ENCODE measurements around the gene CYREN.
"Not testable (repeated sequence)": the region's sequence is repeated elsewhere in the genome, so short reads cannot be mapped to it uniquely, and the experiment has no call there.

The CYREN gene

GRCh38 chr7:135170274-135170997 is at the start of gene CYREN:
Gene CYREN (minus strand): TSS chr7:135170707. CDS start chr7:135168922, 1,785 bp downstream.
- DNase-seq: peak; percentile 88

DNA sequence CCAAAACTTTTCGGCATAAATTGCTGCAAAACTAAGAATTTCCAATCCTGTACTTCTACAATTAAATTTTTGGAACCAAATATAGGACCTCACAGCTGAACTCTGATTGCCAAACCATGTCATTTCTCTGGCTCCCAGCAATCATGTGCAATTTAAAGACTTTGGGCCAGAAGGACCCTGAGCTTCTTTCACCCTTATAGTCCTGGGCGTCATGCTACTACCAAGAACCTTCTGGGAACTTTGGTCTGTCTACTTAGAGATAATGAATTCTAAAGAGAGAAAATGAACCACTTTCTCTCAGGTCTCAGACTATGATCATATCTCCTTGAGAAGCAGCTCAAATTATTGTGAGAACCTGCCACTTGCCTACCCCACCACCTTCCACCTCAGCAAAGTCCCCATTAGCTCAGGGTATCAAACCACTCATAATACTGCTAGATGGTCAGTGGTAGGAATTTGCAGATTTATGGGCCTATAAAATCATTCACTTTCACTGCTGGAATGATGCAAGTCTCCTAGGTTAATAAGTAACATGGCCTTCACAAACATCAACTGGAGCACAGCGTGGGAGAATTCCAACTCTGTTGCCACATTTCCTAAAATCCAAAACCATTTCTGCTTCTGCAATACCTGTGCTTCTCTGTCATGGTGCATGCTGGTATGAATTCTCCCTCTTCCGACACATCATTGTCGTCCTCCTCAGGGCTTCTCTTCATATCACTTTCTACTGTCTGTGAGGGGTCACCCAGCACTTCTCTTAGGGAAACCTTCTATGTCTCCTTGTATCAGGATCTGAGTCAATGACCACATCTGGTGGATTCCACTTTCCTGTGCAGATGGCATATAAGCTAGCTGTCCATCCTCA is 47.4 kb upstream of the CYREN start:
- no peak for DNase-seq

GRCh38 chr7:135215698-135216097 is 45.2 kb upstream of the CYREN start:
- no peak for DNase-seq

- DNase-seq: no peak
Observed at GRCh38 chr7:135215180-135215579, 44.7 kb upstream of the CYREN start.

DNA sequence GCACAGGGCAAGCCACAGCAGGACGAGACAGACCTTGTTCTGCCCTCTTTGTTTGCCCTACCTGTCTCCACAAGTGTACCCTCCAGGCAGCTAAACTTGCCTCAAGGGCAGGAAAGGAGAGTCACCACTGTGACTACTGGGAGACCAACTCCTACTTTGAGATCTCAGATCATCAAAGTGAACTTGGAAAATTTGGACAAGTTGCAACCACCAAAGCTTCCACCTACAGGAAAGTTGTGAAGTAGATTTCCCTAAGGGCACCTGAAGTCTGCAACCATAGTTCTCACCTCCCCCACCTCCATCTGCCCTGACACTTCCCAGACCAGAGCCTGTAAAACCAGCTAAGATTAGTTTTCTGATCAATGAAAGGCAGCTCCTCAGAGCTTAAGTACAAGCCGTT is 43.3 kb upstream of the CYREN start:
- DNase-seq: no peak

GRCh38 chr7:135211946-135212685 is 41.6 kb upstream of the CYREN start:
- not testable (repeated sequence) for DNase-seq

- peak; percentile 97 for DNase-seq
Observed at GRCh38 chr7:135211179-135211945, 40.9 kb upstream of the CYREN start, which contains the start of gene WDR91. Gene WDR91 (minus strand): TSS chr7:135211526. CDS start chr7:135211502, 24 bp downstream.

- no peak for DNase-seq
Observed at GRCh38 chr7:135210888-135211178, 40.3 kb upstream of the CYREN start.

DNA sequence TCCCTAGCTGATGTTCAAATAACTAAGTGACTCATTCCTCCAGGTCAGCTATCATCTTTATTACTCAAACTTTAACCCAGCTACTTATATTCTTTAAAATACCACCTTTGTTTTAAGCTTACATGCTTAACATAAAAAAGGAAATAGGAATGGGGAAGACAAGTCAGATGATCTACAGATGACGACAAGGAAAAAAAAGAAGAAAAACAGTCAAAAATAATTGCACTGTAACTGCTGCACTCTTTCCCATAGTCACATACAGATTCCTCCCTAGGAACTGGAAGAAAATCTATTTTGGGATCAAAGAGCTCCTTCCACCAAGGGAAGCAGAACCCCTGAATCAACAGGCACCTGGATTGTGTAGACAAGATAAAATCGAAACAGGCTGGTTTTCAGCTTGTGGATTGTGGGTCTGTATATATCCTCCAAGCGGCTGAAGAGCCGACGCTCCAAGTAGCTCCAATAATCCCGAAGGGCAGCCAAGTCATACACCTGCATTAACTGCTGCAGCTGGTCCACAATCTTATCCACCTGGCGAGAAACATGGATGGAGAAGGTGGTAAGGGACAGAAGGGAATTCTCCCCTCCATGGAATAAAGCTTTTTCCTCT is 38.8 kb upstream of the CYREN start:
- DNase-seq: no peak

- DNase-seq: no peak
Observed at GRCh38 chr7:135208102-135208793, 37.7 kb upstream of the CYREN start.

DNA sequence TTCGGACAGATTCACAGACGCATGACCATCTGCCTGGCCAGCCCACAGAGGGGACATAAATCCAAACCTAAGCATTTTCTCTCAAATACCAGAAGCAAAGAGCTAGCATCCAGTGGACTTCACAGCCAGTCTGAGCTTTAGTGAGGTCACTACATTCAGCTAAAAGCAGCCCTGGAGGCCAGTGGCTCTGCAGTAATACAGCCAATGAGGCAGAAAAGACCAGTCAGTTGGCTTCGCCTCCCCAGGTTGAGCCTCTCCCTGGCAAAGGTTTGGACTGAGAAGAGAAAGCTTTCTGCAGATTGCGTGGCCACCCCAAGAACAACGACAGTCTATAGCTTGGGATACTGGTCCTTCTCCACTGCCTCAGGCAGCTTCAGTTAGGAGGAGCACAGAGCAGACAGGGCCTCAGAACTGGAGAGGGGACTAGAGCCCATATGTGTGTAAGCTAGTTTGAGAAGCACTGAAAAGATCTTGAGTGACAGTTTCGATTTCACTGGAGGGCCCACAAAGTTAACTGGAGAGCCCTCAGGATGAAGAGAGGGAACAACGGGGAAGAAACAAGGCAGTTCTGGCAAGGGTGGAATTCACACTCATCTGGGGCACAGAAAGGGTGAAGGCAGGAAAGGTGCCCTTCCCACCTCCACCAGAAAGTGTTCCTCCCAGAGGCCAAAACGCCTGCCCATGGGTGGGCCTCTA is 37.0 kb upstream of the CYREN start:
- no peak for DNase-seq

- DNase-seq: no peak
Observed at GRCh38 chr7:135206941-135207391, 36.5 kb upstream of the CYREN start.

- no peak for DNase-seq
Observed at GRCh38 chr7:135205850-135206249, 35.3 kb upstream of the CYREN start.

DNA sequence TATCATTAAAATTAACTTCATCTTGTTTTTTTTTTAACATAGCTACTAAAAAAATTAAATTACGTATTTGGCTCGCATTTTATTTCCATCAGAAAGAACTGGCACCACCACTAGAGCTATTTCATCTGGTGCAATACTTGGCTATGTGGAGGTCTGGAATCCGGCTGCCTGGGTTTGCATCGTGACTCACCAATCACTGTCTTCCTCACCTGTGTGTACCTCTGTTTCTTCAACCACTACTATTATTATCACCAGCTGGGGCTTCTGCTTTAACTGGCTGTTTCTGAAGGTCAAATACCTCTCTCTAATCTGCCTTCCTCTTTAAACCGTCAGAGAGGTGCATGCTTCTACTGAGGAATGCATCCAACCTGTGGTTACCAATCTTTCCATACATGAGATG is 34.4 kb upstream of the CYREN start:
- DNase-seq: no peak

- DNase-seq: no peak
Observed at GRCh38 chr7:135204341-135204749, 33.8 kb upstream of the CYREN start.

GRCh38 chr7:135201350-135201749 is 30.8 kb upstream of the CYREN start:
- no peak for DNase-seq

GRCh38 chr7:135200821-135201331 is 30.4 kb upstream of the CYREN start:
- no peak for DNase-seq

DNA sequence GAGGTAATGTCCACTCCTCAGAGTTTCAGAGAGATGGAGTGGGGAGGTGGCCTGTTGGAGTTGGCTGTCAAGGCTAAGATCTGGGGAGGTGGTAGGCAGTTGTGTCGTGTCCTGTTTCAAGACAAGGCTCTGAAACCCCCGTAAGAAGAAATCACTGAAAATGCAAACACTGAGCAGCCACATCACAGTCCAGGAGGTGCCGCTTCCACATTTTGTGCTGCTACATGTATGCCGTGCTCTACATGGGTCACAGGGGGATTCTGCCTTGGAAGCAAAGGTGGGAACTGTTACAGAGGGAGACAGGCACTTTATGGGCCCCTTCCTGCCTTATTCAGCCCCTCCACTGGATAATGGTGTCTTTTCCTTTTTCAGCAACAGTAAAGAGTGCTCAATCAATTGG is 28.9 kb upstream of the CYREN start:
- no peak for DNase-seq

GRCh38 chr7:135197906-135198655 is 27.6 kb upstream of the CYREN start:
- DNase-seq: no peak

DNA sequence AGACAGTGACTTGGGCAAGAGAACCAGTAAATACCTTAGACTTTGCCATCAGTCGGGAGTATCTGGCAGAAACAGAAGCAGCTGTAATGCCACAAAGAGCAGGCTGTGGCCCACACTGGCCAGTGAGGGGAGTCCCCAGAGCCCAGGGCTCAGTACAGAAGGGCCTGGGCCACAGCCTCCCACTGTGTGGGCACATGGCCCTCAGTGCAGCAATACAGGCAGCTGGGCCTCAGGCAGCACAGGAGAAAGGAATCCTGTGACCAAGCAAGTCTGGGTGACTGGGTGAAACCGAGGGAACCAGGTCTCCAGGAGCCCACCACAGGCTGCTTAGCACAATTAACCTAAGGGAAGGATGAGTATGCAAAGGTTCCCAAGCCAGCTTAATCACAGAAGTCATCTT is 26.8 kb upstream of the CYREN start:
- no peak for DNase-seq
